Neural progenitor cell (in vitro differentiated cells): ENCODE results near the gene HOXC10. TPM values are rescaled to one million over a fixed set of nuclear protein-coding genes. Genes with fewer than 3 reads are reported as not detected.

Experiments
- DNase-seq: peaks from one replicate; pipeline ENCODE4 v3.0.0-alpha.2; 2016; ENCODE audit warnings: low spot score
- H2AFZ ChIP-seq: fragments of 200-600 bp; sonication (generic); replicated peaks from 2 replicates; pipeline ENCODE4 v1.6.1; 2016; ENCODE audit warnings: antibody characterized with exemption
- H3F3A ChIP-seq: fragments of 200-600 bp; sonication (generic); 2 replicates; pipeline ENCODE4 v1.6.1; 2016; ENCODE audit warnings: antibody characterized with exemption, low read depth
- H3K27ac ChIP-seq: fragments of 200-600 bp; sonication (generic); 2 replicates; pipeline ENCODE4 v1.5.1; 2016; ENCODE audit warnings: mild to moderate bottlenecking
- H3K27me3 ChIP-seq: fragments of 200-600 bp; sonication (generic); 2 replicates; pipeline ENCODE4 v1.6.1; 2016; ENCODE audit warnings: mild to moderate bottlenecking, moderate library complexity
- H3K36me3 ChIP-seq: fragments of 200-600 bp; sonication (generic); 2 replicates; pipeline ENCODE4 v1.5.1; 2016
- H3K4me1 ChIP-seq: fragments of 200-600 bp; sonication (generic); 2 replicates; pipeline ENCODE4 v1.6.1; 2016; ENCODE audit warnings: mixed run types
- H3K4me2 ChIP-seq: fragments of 200-600 bp; sonication (generic); 2 replicates; pipeline ENCODE4 v1.6.1; 2016
- H3K4me3 ChIP-seq: fragments of 200-600 bp; sonication (generic); 2 replicates; pipeline ENCODE4 v1.5.1; 2016
- H3K79me2 ChIP-seq: fragments of 200-600 bp; sonication (generic); 2 replicates; pipeline ENCODE4 v1.6.1; 2016; ENCODE audit warnings: low read depth
- H3K9ac ChIP-seq: fragments of 200-600 bp; sonication (generic); 2 replicates; pipeline ENCODE4 v1.6.1; 2016
- H3K9me3 ChIP-seq: fragments of 200-600 bp; sonication (generic); 2 replicates; pipeline ENCODE4 v1.5.1; 2016; ENCODE audit warnings: low read depth
- H4K20me1 ChIP-seq: fragments of 200-600 bp; sonication (generic); 2 replicates; pipeline ENCODE4 v1.6.1; 2016; ENCODE audit warnings: low read depth
- H3K27ac Mint-ChIP-seq: 3 replicates; pipeline ENCODE4 v1.8.0; 2021; ENCODE audit warnings: mixed read lengths
- H3K27me3 Mint-ChIP-seq: 2 replicates; pipeline ENCODE4 v1.8.0; 2022; ENCODE audit warnings: low read depth, mild to moderate bottlenecking, inconsistent platforms, moderate library complexity, mixed read lengths; ENCODE audit not compliant: insufficient read depth
- H3K36me3 Mint-ChIP-seq: 3 replicates; pipeline ENCODE4 v1.8.0; 2021; ENCODE audit warnings: mixed read lengths
- H3K4me1 Mint-ChIP-seq: 3 replicates; pipeline ENCODE4 v1.8.0; 2021; ENCODE audit warnings: mixed read lengths
- H3K4me3 Mint-ChIP-seq: 3 replicates; pipeline ENCODE4 v1.8.0; 2021; ENCODE audit warnings: mild to moderate bottlenecking, moderate library complexity, mixed read lengths
- H3K9me3 Mint-ChIP-seq: 3 replicates; pipeline ENCODE4 v1.8.0; 2020; ENCODE audit warnings: mixed read lengths
- EZH2 ChIP-seq: fragments of 200-600 bp; sonication (generic); IDR thresholded peaks from 2 replicates; pipeline ENCODE4 v1.6.1; 2017; ENCODE audit warnings: antibody characterized with exemption, mild to moderate bottlenecking, moderate library complexity
- EZH2phosphoT487 ChIP-seq: fragments of 200-600 bp; sonication (generic); IDR thresholded peaks from 2 replicates; pipeline ENCODE4 v1.6.1; 2017; ENCODE audit warnings: antibody characterized with exemption
- total RNA-seq: library from RNA; depleted of rRNA; stranded (reverse); fragments of >200 nt; gene quantifications from 2 replicates; pipeline ENCODE4 v1.2.3, GENCODE V29; 2015; ENCODE audit warnings: low replicate concordance
- TF ChIP-seq, protein P1 (sequence below): fragments of 200-600 bp; sonication (generic); IDR thresholded peaks from 2 replicates; pipeline ENCODE4 v1.5.1; 2017; ENCODE audit warnings: antibody characterized with exemption, mild to moderate bottlenecking

The HOXC10 gene
- total RNA-seq, 1 donor from 2014 or later = not detected

DNA sequence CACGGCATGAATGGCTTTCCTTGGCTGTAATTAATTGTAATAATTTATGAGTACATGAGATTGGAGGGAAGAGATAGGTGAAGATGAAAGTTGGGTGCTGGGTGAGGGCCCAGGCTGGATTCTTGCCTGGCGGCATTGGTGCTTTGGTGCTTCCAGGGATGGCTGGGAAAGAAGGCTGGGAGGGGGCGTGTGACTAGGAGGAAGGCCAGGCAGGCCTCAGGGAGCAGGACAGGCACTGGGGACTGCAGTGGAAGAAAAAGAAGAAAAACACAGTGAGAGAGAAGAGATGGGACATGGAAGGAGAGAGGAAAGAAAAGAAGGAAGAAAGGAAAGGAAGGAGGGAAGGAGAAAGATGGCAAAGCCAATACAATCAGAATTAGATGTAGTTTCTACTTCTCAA lies 18.7 kb downstream of the HOXC10 start:
- no peak overlapping the region for H3K4me3 Mint-ChIP-seq
- no peak overlapping the region for H3K9ac ChIP-seq
- peaks cover 2% of the 10 kb centered on the region for H3K9me3 Mint-ChIP-seq
- DNase-seq = no peak
- H3K4me3 ChIP-seq = no peak overlapping the region
- no peaks in the 10 kb centered on the region for H3K36me3 Mint-ChIP-seq
- H3K9me3 ChIP-seq = no peaks in the 10 kb centered on the region
- no peak overlapping the region for H3K27ac Mint-ChIP-seq
- peaks cover 100% of the 10 kb centered on the region for H3K27me3 ChIP-seq
- H3K27ac ChIP-seq = no peak overlapping the region
- peaks cover 98% of the 10 kb centered on the region for H3K27me3 Mint-ChIP-seq
- no peaks in the 10 kb centered on the region for H3K4me1 ChIP-seq
- H3K79me2 ChIP-seq = no peaks in the 10 kb centered on the region
- no peak overlapping the region for H3K4me2 ChIP-seq
- H3K36me3 ChIP-seq = no peaks in the 10 kb centered on the region
- H4K20me1 ChIP-seq = peaks cover 88% of the 10 kb centered on the region
- H3K4me1 Mint-ChIP-seq = peaks cover 4% of the 10 kb centered on the region
- H3F3A ChIP-seq = no peaks in the 10 kb centered on the region
- no peak for TF ChIP-seq EZH2phosphoT487
- TF ChIP-seq, protein P1, sequence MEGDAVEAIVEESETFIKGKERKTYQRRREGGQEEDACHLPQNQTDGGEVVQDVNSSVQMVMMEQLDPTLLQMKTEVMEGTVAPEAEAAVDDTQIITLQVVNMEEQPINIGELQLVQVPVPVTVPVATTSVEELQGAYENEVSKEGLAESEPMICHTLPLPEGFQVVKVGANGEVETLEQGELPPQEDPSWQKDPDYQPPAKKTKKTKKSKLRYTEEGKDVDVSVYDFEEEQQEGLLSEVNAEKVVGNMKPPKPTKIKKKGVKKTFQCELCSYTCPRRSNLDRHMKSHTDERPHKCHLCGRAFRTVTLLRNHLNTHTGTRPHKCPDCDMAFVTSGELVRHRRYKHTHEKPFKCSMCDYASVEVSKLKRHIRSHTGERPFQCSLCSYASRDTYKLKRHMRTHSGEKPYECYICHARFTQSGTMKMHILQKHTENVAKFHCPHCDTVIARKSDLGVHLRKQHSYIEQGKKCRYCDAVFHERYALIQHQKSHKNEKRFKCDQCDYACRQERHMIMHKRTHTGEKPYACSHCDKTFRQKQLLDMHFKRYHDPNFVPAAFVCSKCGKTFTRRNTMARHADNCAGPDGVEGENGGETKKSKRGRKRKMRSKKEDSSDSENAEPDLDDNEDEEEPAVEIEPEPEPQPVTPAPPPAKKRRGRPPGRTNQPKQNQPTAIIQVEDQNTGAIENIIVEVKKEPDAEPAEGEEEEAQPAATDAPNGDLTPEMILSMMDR = no peak
- H2AFZ ChIP-seq = no peak overlapping the region

- H3K79me2 ChIP-seq = no peaks in the 10 kb centered on the region
- peaks cover 84% of the 10 kb centered on the region for H4K20me1 ChIP-seq
- H3K9me3 Mint-ChIP-seq = no peaks in the 10 kb centered on the region
- H3F3A ChIP-seq = no peaks in the 10 kb centered on the region
- H3K4me3 ChIP-seq = no peak overlapping the region
- H3K27me3 ChIP-seq = peaks cover 100% of the 10 kb centered on the region
- H3K9me3 ChIP-seq = no peaks in the 10 kb centered on the region
- no peaks in the 10 kb centered on the region for H3K36me3 ChIP-seq
- no peak overlapping the region for H3K27ac Mint-ChIP-seq
- H3K4me2 ChIP-seq = no peak overlapping the region
- no peaks in the 10 kb centered on the region for H3K4me1 ChIP-seq
- no peak overlapping the region for H3K27ac ChIP-seq
- TF ChIP-seq, protein P1 = no peak
- TF ChIP-seq EZH2 (no peak), EZH2phosphoT487 (no peak)
- DNase-seq = no peak
- H2AFZ ChIP-seq = no peak overlapping the region
- H3K9ac ChIP-seq = no peak overlapping the region
- H3K36me3 Mint-ChIP-seq = no peaks in the 10 kb centered on the region
- peaks cover 94% of the 10 kb centered on the region for H3K27me3 Mint-ChIP-seq
- H3K4me3 Mint-ChIP-seq = no peak overlapping the region
- H3K4me1 Mint-ChIP-seq = peaks cover 4% of the 10 kb centered on the region
Measured at GRCh38 chr12:54004063-54004840, 19.3 kb downstream of the HOXC10 start.

DNA sequence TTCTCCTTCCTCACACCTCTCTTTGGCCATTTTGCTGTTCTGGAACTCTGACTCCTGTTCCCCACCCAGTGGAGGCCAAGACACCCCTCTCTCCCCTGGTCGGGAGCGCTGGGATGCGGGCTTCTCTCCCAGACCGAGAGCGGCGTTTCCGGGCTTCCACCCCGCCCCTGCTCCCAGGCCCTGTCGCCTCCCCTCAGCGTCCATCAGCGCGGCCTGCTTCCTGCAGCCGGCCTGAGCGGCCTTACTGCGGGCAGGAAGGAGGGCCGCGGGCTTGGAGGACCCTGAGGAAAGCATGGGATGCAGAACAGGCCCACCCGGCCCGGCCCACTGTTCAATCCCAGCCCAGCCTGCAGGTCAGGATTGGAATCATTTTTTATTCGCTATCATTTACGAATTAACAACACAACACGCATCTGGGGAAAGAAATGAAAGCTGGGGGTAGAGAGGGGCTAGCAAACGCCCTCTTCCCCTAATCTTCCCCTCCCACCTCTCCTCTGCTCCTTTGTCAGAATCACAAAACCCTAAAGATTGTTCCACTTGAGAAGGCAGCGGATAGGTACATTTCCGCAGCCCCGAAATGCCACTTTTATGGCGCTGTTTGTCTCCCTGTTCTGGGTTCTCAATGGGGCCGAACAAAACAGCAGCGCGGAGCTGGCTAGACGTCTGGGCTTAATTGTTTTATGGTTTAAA lies 20.0 kb downstream of the HOXC10 start:
- Histone ChIP-seq H2AFZ (no peak overlapping the region), H3K27ac (no peak overlapping the region), H4K20me1 (peaks cover 86% of the 10 kb centered on the region), H3K4me2 (no peak overlapping the region), H3F3A (no peaks in the 10 kb centered on the region), H3K9ac (no peak overlapping the region), H3K4me1 (no peaks in the 10 kb centered on the region), H3K79me2 (no peaks in the 10 kb centered on the region), H3K9me3 (no peaks in the 10 kb centered on the region), H3K27me3 (peaks cover 100% of the 10 kb centered on the region), H3K36me3 (no peaks in the 10 kb centered on the region), H3K4me3 (no peak overlapping the region)
- Mint-ChIP-seq H3K27me3 (peaks cover 94% of the 10 kb centered on the region), H3K4me1 (peaks cover 4% of the 10 kb centered on the region), H3K4me3 (no peak overlapping the region), H3K27ac (no peak overlapping the region), H3K36me3 (no peaks in the 10 kb centered on the region), H3K9me3 (no peaks in the 10 kb centered on the region)
- DNase-seq = peak; percentile 57
- TF ChIP-seq EZH2phosphoT487 = peak; percentile 82
- TF ChIP-seq EZH2 = peak; percentile 84
- TF ChIP-seq, protein P1 = no peak
